Left kidney (tissue), 2 donors: Measurements from ENCODE around the gene VIT. TPM values are rescaled to one million over a fixed set of nuclear protein-coding genes. Genes with fewer than 3 reads are reported as not detected.
"Not testable (repeated sequence)": the region's sequence is repeated elsewhere in the genome, so short reads cannot be mapped to it uniquely, and the experiment has no call there.

Experiments
- DNase-seq: peaks from one replicate; pipeline ENCODE4 v3.0.0-alpha.2; 2013
- polyA plus RNA-seq: library from polyadenylated mRNA; unstranded; fragments of 120-200 nt; gene quantifications from one replicate; pipeline ENCODE4 v1.2.1, GENCODE V29; 2013; ENCODE audit not compliant: insufficient read length

The VIT gene
- polyA plus RNA-seq, 1 donor, result 0.13 TPM

GRCh38 chr2:36805635-36806224 is 109.2 kb downstream of the VIT start:
- DNase-seq, result no peak

- no peak for DNase-seq
These were observed 110.8 kb downstream of the VIT start for GRCh38 chr2:36807223-36807886.

GRCh38 chr2:36808386-36809068 is 112.0 kb downstream of the VIT start:
- DNase-seq, result no peak

- DNase-seq, result no peak
These were observed 112.5 kb downstream of the VIT start for GRCh38 chr2:36809069-36809445.

GRCh38 chr2:36811071-36811470 is 114.6 kb downstream of the VIT start:
- no peak for DNase-seq

GRCh38 chr2:36812196-36812595 is 115.7 kb downstream of the VIT start:
- no peak for DNase-seq

- DNase-seq, result no peak
These were observed 122.0 kb downstream of the VIT start for GRCh38 chr2:36818542-36818941.

GRCh38 chr2:36819095-36819711 is 122.7 kb downstream of the VIT start:
- no peak for DNase-seq

GRCh38 chr2:36820942-36821605 is 124.6 kb downstream of the VIT start:
- no peak for DNase-seq

GRCh38 chr2:36823862-36824261 is 127.4 kb downstream of the VIT start:
- DNase-seq, result no peak

GRCh38 chr2:36824273-36824672 is 127.8 kb downstream of the VIT start:
- DNase-seq, result no peak

GRCh38 chr2:36824683-36825082 is 128.2 kb downstream of the VIT start:
- DNase-seq, result not testable (repeated sequence)

- no peak for DNase-seq
These were observed 134.7 kb downstream of the VIT start for GRCh38 chr2:36831185-36831584.

- no peak for DNase-seq
These were observed 137.7 kb downstream of the VIT start for GRCh38 chr2:36834203-36834602.

- no peak for DNase-seq
These were observed 138.4 kb downstream of the VIT start for GRCh38 chr2:36834731-36835524.

GRCh38 chr2:36839976-36840617 is 143.6 kb downstream of the VIT start:
- no peak for DNase-seq

- DNase-seq, result no peak
These were observed 147.3 kb downstream of the VIT start for GRCh38 chr2:36843838-36844237.

- DNase-seq, result no peak
These were observed 152.8 kb downstream of the VIT start for GRCh38 chr2:36849265-36849664.

GRCh38 chr2:36854241-36854640 is 157.7 kb downstream of the VIT start:
- no peak for DNase-seq

- no peak for DNase-seq
These were observed 158.9 kb downstream of the VIT start for GRCh38 chr2:36855429-36855828.

GRCh38 chr2:36857713-36858112 is 161.2 kb downstream of the VIT start:
- DNase-seq, result no peak
